GM20000 (cell line): ENCODE measurements around the gene MINDY4.

Experiments
- DNase-seq: peaks from one replicate; pipeline ENCODE4 v3.0.0; 2012; ENCODE audit warnings: low spot score
- CTCF ChIP-seq: IDR thresholded peaks from 2 replicates; pipeline ENCODE4 v1.5.1; 2012; ENCODE audit warnings: mild to moderate bottlenecking, control low read depth; ENCODE audit errors: extremely low read depth, missing control alignments

MINDY4 gene

GRCh38 chr7:30761214-30762156 is 9.7 kb upstream of the MINDY4 start:
- no peak for DNase-seq

GRCh38 chr7:30764030-30764975 is 6.9 kb upstream of the MINDY4 start:
- DNase-seq, result peak; percentile 55
- no peak for TF ChIP-seq CTCF

More at GRCh38 chr7:30761214-30762156, 9.7 kb upstream of the MINDY4 start:
- TF ChIP-seq CTCF, result no peak

GRCh38 chr7:30765408-30765807 is 5.8 kb upstream of the MINDY4 start:
- TF ChIP-seq CTCF, result no peak
- DNase-seq, result no peak

GRCh38 chr7:30770845-30771173 is 408 bp upstream of the MINDY4 start:
- DNase-seq, result no peak
- TF ChIP-seq CTCF, result no peak

GRCh38 chr7:30771880-30772425 is 736 bp downstream of the MINDY4 start:
- peak; percentile 59 for DNase-seq
- TF ChIP-seq CTCF, result no peak

GRCh38 chr7:30772984-30773383 is 1.8 kb downstream of the MINDY4 start:
- TF ChIP-seq CTCF, result no peak
- no peak for DNase-seq
